ENCODE results near the gene M1AP.

DNA sequence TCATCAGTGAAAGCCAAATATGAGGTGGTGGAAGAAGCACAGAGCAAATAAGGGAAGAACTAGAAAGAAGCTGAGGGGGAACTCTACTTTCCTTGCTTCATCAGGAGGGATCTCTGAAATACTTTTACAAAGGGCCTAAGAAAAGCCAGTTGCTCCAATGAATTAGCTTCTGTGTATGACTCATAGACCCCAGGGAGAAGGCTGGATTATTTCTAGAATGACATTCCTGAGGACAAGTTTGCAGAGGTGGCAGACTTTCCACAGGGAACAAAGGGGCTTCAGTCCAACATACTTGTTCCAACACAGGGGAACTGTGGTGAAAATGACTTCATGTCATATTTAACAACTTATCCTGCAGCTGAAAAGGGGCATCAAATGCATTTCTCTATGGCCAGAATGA lies 64.6 kb downstream of the M1AP start:
- TF ChIP-seq, protein P1, sequence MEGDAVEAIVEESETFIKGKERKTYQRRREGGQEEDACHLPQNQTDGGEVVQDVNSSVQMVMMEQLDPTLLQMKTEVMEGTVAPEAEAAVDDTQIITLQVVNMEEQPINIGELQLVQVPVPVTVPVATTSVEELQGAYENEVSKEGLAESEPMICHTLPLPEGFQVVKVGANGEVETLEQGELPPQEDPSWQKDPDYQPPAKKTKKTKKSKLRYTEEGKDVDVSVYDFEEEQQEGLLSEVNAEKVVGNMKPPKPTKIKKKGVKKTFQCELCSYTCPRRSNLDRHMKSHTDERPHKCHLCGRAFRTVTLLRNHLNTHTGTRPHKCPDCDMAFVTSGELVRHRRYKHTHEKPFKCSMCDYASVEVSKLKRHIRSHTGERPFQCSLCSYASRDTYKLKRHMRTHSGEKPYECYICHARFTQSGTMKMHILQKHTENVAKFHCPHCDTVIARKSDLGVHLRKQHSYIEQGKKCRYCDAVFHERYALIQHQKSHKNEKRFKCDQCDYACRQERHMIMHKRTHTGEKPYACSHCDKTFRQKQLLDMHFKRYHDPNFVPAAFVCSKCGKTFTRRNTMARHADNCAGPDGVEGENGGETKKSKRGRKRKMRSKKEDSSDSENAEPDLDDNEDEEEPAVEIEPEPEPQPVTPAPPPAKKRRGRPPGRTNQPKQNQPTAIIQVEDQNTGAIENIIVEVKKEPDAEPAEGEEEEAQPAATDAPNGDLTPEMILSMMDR (IDR thresholded peaks at IDR 0.05) = no peak
- TF ChIP-seq POLR2A (IDR thresholded peaks at IDR 0.05) = no peak
